KG1 (cell line): ENCODE results near the gene CHD2.

Experiments used
- DNase-seq: peaks from one replicate; lab custom pipeline; 2025; lab: John Stamatoyannopoulos, UW

The CHD2 gene

GRCh38 chr15:92885224-92886041 is 14.7 kb upstream of the CHD2 start:
- no peak for DNase-seq

GRCh38 chr15:92886042-92886537 is 14.0 kb upstream of the CHD2 start:
- no peak for DNase-seq

- no peak for DNase-seq
Measured at GRCh38 chr15:92886815-92887214, 13.3 kb upstream of the CHD2 start.

GRCh38 chr15:92887869-92888268 is 12.3 kb upstream of the CHD2 start:
- DNase-seq = no peak

- DNase-seq = no peak
Measured at GRCh38 chr15:92889390-92890107, 10.6 kb upstream of the CHD2 start.

GRCh38 chr15:92891533-92892200 is 8.5 kb upstream of the CHD2 start:
- no peak for DNase-seq

GRCh38 chr15:92892201-92892555 is 7.9 kb upstream of the CHD2 start:
- DNase-seq = no peak

- DNase-seq = no peak
Measured at GRCh38 chr15:92893200-92893599, 6.9 kb upstream of the CHD2 start.

GRCh38 chr15:92896561-92896960 is 3.6 kb upstream of the CHD2 start:
- no peak for DNase-seq

GRCh38 chr15:92897620-92898019 is 2.5 kb upstream of the CHD2 start:
- DNase-seq = no peak

GRCh38 chr15:92898988-92899582 is 1.0 kb upstream of the CHD2 start:
- DNase-seq = no peak

- DNase-seq = no peak
Measured at GRCh38 chr15:92899601-92899947, 550 bp upstream of the CHD2 start.

GRCh38 chr15:92900731-92901071 is 577 bp downstream of the CHD2 start:
- no peak for DNase-seq

- DNase-seq = no peak
Measured at GRCh38 chr15:92901072-92901761, 1.1 kb downstream of the CHD2 start.

- no peak for DNase-seq
Measured at GRCh38 chr15:92901995-92902394, 1.9 kb downstream of the CHD2 start.

GRCh38 chr15:92902737-92903593 is 2.8 kb downstream of the CHD2 start:
- DNase-seq = no peak

- no peak for DNase-seq
Measured at GRCh38 chr15:92903631-92903965, 3.5 kb downstream of the CHD2 start.

- DNase-seq = peak; percentile 96
Measured at GRCh38 chr15:92903966-92904721, 4.0 kb downstream of the CHD2 start.

GRCh38 chr15:92904722-92905571 is 4.8 kb downstream of the CHD2 start:
- DNase-seq = no peak

GRCh38 chr15:92906020-92906419 is 5.9 kb downstream of the CHD2 start:
- DNase-seq = no peak
